Gastrocnemius medialis (tissue), 4 donors: ENCODE results near the gene CGB1. TPM values are rescaled to one million over a fixed set of nuclear protein-coding genes. Genes with fewer than 3 reads are reported as not detected.
A peak's percentile ranks its signal among the peaks of the same experiment; 100 is the strongest.

Experiments used
- ATAC-seq, 2 donors: fragments of 150-250 bp; one replicate each; pipeline ENCODE4 v1.9.1; 2016
- DNase-seq, 2 donors: peaks; one replicate each; pipeline ENCODE4 v3.0.0-alpha.2; 2019
- H3K27ac ChIP-seq, 4 donors: fragments of 200-600 bp; sonication (generic); 1 replicate in 1 of 4; 2 replicates in 3 of 4; pipeline ENCODE4 v1.5.1; 2016 to 2018; ENCODE audit warnings: mild to moderate bottlenecking in 2 of 4, moderate library complexity in 1 of 4
- H3K27me3 ChIP-seq, 3 donors: fragments of 200-600 bp; sonication (generic) in 2 of 3; 1 replicate in 1 of 3; 2 replicates in 2 of 3; pipeline versions ENCODE4 v1.5.1 to v1.6.0; 2016 to 2019; ENCODE audit warnings: mild to moderate bottlenecking in 1 of 3, moderate library complexity in 1 of 3
- H3K36me3 ChIP-seq, 2 donors: fragments of 200-600 bp; sonication (generic) in 1 of 2; one replicate each; pipeline ENCODE4 v1.5.1; 2017 to 2018
- H3K4me1 ChIP-seq, 2 donors: fragments of 200-600 bp; sonication (generic) in 1 of 2; one replicate each; pipeline ENCODE4 v1.5.1; 2016 to 2017; ENCODE audit warnings: mild to moderate bottlenecking in 2 of 2
- H3K4me3 ChIP-seq, 4 donors: fragments of 200-600 bp; sonication (generic) in 3 of 4; 1 replicate in 1 of 4; 2 replicates in 3 of 4; pipeline ENCODE4 v1.5.1; 2016 to 2019; ENCODE audit warnings: mild to moderate bottlenecking in 2 of 4
- H3K9me3 ChIP-seq, 3 donors: fragments of 200-600 bp; sonication (generic) in 2 of 3; 1 replicate in 1 of 3; 2 replicates in 2 of 3; pipeline ENCODE4 v1.5.1; 2016 to 2019
- POLR2A ChIP-seq, 2 donors: fragments of 450-650 bp; IDR thresholded peaks; one replicate each; pipeline ENCODE4 v1.6.1; 2017; ENCODE audit warnings: antibody characterized with exemption in 2 of 2, mild to moderate bottlenecking in 2 of 2, moderate library complexity in 2 of 2
- in situ Hi-C, 4 donors: fragments of 200-750 bp; cut with MboI; loops; one replicate each; pipeline versions ENCODE4 v1.15.0 to v1.8.0; 2017; ENCODE audit warnings: low sequenced_read_pairs in 4 of 4
- intact Hi-C: fragments of 100-400 bp; cut with DNase I; formaldehyde crosslinking; loops from one replicate; pipeline ENCODE4 v1.15.1; 2023; ENCODE audit warnings: low total_unique reads
- total RNA-seq, 4 donors: library from RNA; depleted of rRNA; stranded (reverse); fragments of >200 nt; gene quantifications; one replicate each; pipeline versions ENCODE4 v1.1.0 to v1.2.3, GENCODE V29; 2016
- TF ChIP-seq, protein P1 (sequence below), 5 experiments: fragments of 450-650 bp in 3 of 5; fragments of 200-600 bp in 2 of 5; sonication (generic) in 2 of 5; IDR thresholded peaks in 4 of 5; conservative IDR thresholded peaks in 1 of 5; 1 replicate in 4 of 5; 2 replicates in 1 of 5; pipeline ENCODE4 v1.5.1; 2016 to 2019; ENCODE audit warnings: antibody characterized with exemption in 5 of 5, mild to moderate bottlenecking in 3 of 5, moderate library complexity in 3 of 5

The CGB1 gene
- total RNA-seq, 4 donors from 2014 or later, result not detected

DNA sequence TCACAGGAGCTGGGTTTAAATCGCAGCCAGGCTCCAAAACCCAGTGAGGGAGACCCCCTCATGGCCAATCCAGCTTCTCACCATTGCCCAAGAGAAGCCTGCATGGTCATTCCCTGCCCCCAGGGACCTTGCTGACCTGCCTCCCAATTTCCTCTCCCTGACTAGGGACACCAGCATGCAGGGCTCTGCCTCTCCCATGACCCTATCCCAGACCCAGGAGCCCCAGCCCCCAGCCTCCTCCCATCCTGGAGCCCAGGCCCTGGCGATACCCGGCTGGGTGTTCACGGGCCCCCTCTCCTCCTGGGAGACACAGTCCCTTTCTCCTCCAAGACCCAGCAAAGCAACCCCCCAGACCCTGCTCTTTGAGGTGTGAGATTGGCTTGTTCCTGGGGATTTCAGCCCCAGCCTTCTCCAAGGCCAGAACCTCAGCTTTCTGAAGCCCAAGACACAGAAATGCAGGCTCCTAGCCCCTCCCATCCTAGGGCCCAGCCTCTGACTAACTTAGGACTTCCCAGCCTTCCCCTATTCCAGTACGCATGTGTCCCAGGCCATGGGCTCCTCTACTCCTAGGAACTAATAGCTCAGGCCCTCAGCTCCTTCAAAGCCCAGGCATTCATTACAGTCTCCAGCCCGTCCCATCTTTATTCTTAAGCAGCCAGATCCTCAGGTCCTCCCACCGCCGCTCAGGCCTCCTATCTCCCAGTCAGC lies 44.7 kb downstream of the CGB1 start:
- peak; percentile 70 to 79 for TF ChIP-seq POLR2A (IDR thresholded peaks at IDR 0.05)
- TF ChIP-seq, protein P1, sequence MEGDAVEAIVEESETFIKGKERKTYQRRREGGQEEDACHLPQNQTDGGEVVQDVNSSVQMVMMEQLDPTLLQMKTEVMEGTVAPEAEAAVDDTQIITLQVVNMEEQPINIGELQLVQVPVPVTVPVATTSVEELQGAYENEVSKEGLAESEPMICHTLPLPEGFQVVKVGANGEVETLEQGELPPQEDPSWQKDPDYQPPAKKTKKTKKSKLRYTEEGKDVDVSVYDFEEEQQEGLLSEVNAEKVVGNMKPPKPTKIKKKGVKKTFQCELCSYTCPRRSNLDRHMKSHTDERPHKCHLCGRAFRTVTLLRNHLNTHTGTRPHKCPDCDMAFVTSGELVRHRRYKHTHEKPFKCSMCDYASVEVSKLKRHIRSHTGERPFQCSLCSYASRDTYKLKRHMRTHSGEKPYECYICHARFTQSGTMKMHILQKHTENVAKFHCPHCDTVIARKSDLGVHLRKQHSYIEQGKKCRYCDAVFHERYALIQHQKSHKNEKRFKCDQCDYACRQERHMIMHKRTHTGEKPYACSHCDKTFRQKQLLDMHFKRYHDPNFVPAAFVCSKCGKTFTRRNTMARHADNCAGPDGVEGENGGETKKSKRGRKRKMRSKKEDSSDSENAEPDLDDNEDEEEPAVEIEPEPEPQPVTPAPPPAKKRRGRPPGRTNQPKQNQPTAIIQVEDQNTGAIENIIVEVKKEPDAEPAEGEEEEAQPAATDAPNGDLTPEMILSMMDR (IDR thresholded peaks at IDR 0.05 in 4 of 5, conservative IDR thresholded peaks at IDR 0.05 in 1 of 5), result no peak
- no peaks in the 10 kb centered on the region for H3K9me3 ChIP-seq
- H3K27me3 ChIP-seq, result no peaks in the 10 kb centered on the region
- peak overlapping the region; percentile 75 to 99 (median 84) for H3K4me3 ChIP-seq
- intact Hi-C loops (loop anchor here (1.0 to 10.0 kb wide), 7 partner anchors 80 to 823 kb away; partner anchors contain the start of genes EMP3, FUZ, KCNA7 and MED25), in situ Hi-C loops (no loop called here)
- DNase-seq (peak; percentile 77 to 83), ATAC-seq (peak; percentile 27 to 49)
- peaks cover 51 to 56% of the 10 kb centered on the region in 2 donors for H3K4me1 ChIP-seq
- peak overlapping the region; percentile 93 to 100 (median 99) for H3K27ac ChIP-seq
- H3K36me3 ChIP-seq, result peaks cover 0 to 22% of the 10 kb centered on the region in 2 donors

DNA sequence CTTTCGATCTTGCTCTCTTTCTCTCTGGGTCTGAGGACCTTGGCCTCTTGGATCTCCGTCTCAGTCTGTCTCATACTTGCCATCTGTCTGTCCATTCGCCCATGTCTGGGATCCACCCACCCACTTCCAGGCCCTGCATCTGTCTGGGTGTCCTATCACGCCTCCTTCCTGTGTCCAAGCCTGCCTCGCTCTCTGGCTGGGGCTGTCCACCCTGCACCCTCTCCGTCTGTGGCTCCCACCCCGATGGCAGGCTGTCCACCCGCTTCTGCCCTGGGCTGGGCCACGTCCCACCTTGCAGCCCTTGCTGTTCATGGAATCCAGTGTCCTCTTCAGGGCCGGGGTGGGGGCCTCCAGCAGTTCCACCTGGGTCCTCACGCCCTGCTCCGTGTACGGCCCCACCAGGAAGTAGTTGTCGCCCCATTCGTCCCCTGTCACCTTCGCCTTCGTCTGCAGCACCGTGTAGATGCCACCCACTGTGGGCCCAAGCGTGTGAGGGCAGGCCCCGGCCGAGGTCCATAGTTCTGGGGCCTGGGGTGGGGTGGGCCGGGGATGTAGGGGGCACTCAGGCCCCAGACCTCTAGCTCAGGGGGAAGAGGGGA lies 45.6 kb downstream of the CGB1 start:
- no peak for ATAC-seq
- in situ Hi-C loops, result no loop called here
- H3K9me3 ChIP-seq, result no peaks in the 10 kb centered on the region
- no peaks in the 10 kb centered on the region for H3K27me3 ChIP-seq
- DNase-seq, result peak in 1 of 2 donors; percentile 62
- peak overlapping the region; percentile 93 to 100 (median 99) for H3K27ac ChIP-seq
- intact Hi-C loops, result loop anchor here (1.0 to 10.0 kb wide), 5 partner anchors 81 to 824 kb away; partner anchors contain the start of genes EMP3, FUZ, KCNA7 and MED25
- H3K36me3 ChIP-seq, result peaks cover 0 to 29% of the 10 kb centered on the region in 2 donors
- peaks cover 51 to 54% of the 10 kb centered on the region in 2 donors for H3K4me1 ChIP-seq
- peak overlapping the region; percentile 75 to 99 (median 84) for H3K4me3 ChIP-seq
- TF ChIP-seq, protein P1 (IDR thresholded peaks at IDR 0.05 in 4 of 5, conservative IDR thresholded peaks at IDR 0.05 in 1 of 5), result no peak
- no peak for TF ChIP-seq POLR2A (IDR thresholded peaks at IDR 0.05)

DNA sequence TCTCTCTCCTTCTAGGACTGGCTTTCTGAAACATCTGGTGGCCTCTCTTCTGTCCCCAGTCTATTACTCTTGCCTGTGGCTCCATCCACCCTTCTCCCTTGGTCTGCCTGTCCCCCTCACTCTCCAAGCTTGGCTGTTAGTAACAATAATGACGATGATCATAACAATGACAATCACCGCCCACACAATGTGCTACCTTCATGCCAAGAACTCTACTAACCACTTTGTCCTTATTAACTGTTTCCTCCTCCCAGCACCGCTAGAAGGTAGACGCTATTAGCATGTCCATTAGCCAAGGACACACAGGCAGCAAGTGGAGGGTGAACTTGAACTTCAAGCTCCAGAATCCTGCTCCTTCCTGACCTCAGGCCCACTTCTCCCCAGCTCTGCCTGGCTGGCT lies 46.3 kb downstream of the CGB1 start:
- Histone ChIP-seq H3K4me1 (peaks cover 51 to 54% of the 10 kb centered on the region in 2 donors), H3K4me3 (peak overlapping the region; percentile 75 to 99 (median 84)), H3K9me3 (no peaks in the 10 kb centered on the region), H3K27ac (peak overlapping the region; percentile 93 to 100 (median 99)), H3K27me3 (no peaks in the 10 kb centered on the region), H3K36me3 (peaks cover 0 to 36% of the 10 kb centered on the region in 2 donors)
- no peak for TF ChIP-seq POLR2A (IDR thresholded peaks at IDR 0.05)
- TF ChIP-seq, protein P1 (IDR thresholded peaks at IDR 0.05 in 4 of 5, conservative IDR thresholded peaks at IDR 0.05 in 1 of 5), result no peak
- intact Hi-C loops, result loop anchor here (5.0 to 10.0 kb wide), 4 partner anchors 82 to 824 kb away; partner anchors contain the start of genes EMP3, FUZ, KCNA7 and MED25
- no peak for ATAC-seq
- DNase-seq, result no peak
- in situ Hi-C loops, result no loop called here

DNA sequence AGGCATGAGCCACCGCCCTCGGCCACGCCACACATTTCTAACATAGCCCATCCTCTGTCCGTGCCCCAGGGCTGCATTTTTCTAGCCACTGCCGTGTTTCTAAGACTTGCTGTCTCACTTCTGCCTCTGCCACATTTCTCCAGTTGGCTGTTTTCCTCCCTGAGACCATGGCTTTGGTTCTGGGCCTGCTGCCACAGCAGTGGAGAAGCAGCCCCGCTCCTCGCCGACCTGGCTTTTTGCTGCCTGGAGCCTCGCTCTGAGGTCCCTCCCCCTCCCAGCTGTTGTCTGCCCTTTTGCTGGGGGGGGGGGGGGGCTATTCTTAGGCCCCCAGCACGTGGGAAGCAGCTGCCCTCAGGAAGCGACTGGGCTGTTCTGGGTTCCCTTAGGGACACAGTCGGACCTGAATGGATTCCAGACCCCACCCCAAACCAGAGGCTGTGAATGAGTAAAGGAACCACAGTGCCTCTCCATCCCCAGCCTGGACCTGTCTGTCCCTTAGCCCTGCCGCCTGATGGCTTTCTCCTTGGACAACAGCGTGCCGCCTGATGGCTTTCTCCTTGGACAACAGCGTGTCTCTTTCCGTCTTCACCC lies 46.9 kb downstream of the CGB1 start:
- in situ Hi-C loops, result no loop called here
- Histone ChIP-seq H3K27me3 (no peaks in the 10 kb centered on the region), H3K27ac (peak overlapping the region; percentile 93 to 100 (median 99)), H3K4me1 (peaks cover 50 to 52% of the 10 kb centered on the region in 2 donors), H3K36me3 (peaks cover 0 to 42% of the 10 kb centered on the region in 2 donors), H3K4me3 (peak overlapping the region; percentile 75 to 99 (median 84)), H3K9me3 (no peaks in the 10 kb centered on the region)
- intact Hi-C loops, result loop anchor here (5.0 to 10.0 kb wide), 4 partner anchors 83 to 825 kb away; partner anchors contain the start of genes EMP3, FUZ, KCNA7 and MED25
- peak; percentile 78 to 93 for TF ChIP-seq POLR2A (IDR thresholded peaks at IDR 0.05)
- TF ChIP-seq, protein P1 (IDR thresholded peaks at IDR 0.05 in 4 of 5, conservative IDR thresholded peaks at IDR 0.05 in 1 of 5), result no peak
- ATAC-seq (peak; percentile 57 to 62), DNase-seq (peak; percentile 91 to 96)
